Naive thymus-derived CD8-positive, alpha-beta T cell (primary cell): Measurements from ENCODE around the gene IRAK1. TPM values are rescaled to one million over a fixed set of nuclear protein-coding genes. Genes with fewer than 3 reads are reported as not detected.

Source experiments
- ATAC-seq, 2 donors: fragments of 150-1000 bp; cut with Tn5 transposase in 1 of 2; sonication (Bioruptor Pico), chemical (Tn5 transposase) in 1 of 2; 1 replicate in 1 of 2; 2 replicates in 1 of 2; pipeline ENCODE4 v1.10.0; 2021; ENCODE audit warnings: mild to moderate bottlenecking in 2 of 2, moderate library complexity in 2 of 2
- POLR2A ChIA-PET: fragments of 350-600 bp; sonication (Branson Sonifier 250); formaldehyde crosslinking; loops from one replicate; lab custom pipeline; 2021; ENCODE audit warnings: antibody characterized with exemption; lab: Charles Lee
- DNase-seq, 10 donors: peaks; one replicate each; pipeline versions ENCODE4 v3.0.0 to v3.0.0-alpha.2; 2020 to 2022
- H3K27ac Mint-ChIP-seq, 10 donors: one replicate each; pipeline ENCODE4 v1.8.0; 2020 to 2022; ENCODE audit warnings: mild to moderate bottlenecking in 10 of 10, mixed read lengths in 10 of 10, moderate library complexity in 4 of 10, inconsistent platforms in 1 of 10
- H3K27me3 Mint-ChIP-seq, 5 donors: one replicate each; pipeline ENCODE4 v1.8.0; 2021 to 2022; ENCODE audit warnings: mixed read lengths in 5 of 5
- H3K36me3 Mint-ChIP-seq, 3 donors: one replicate each; pipeline ENCODE4 v1.8.0; 2020 to 2022; ENCODE audit warnings: mixed read lengths in 3 of 3, mild to moderate bottlenecking in 2 of 3, inconsistent platforms in 1 of 3
- H3K4me1 Mint-ChIP-seq, 4 donors: one replicate each; pipeline ENCODE4 v1.8.0; 2021 to 2022; ENCODE audit warnings: mixed read lengths in 4 of 4
- H3K4me3 Mint-ChIP-seq, 10 donors: one replicate each; pipeline ENCODE4 v1.8.0; 2020 to 2022; ENCODE audit warnings: mild to moderate bottlenecking in 10 of 10, mixed read lengths in 10 of 10, moderate library complexity in 6 of 10, inconsistent platforms in 1 of 10
- H3K9me3 Mint-ChIP-seq, 9 donors: one replicate each; pipeline ENCODE4 v1.8.0; 2020 to 2022; ENCODE audit warnings: mixed read lengths in 9 of 9, mild to moderate bottlenecking in 3 of 9, inconsistent platforms in 1 of 9, moderate library complexity in 1 of 9
- polyA plus RNA-seq, 3 donors: library from polyadenylated mRNA; unstranded; fragments of 300-500 nt; fragmentation: Illumina TruSeq; gene quantifications; one replicate each; pipeline ENCODE4 v1.2.3, GENCODE V29; 2021
- total RNA-seq, 8 experiments: library from RNA in 2 of 8; stranded (reverse) in 2 of 8; gene quantifications; one replicate each; pipeline ENCODE4 v1.2.3 and lab custom pipeline; 2021 to 2026

IRAK1 gene
- total and polyA plus RNA-seq, 5 experiments from 2014 or later: 23.9 to 76.6 (median 44.7) TPM

DNA sequence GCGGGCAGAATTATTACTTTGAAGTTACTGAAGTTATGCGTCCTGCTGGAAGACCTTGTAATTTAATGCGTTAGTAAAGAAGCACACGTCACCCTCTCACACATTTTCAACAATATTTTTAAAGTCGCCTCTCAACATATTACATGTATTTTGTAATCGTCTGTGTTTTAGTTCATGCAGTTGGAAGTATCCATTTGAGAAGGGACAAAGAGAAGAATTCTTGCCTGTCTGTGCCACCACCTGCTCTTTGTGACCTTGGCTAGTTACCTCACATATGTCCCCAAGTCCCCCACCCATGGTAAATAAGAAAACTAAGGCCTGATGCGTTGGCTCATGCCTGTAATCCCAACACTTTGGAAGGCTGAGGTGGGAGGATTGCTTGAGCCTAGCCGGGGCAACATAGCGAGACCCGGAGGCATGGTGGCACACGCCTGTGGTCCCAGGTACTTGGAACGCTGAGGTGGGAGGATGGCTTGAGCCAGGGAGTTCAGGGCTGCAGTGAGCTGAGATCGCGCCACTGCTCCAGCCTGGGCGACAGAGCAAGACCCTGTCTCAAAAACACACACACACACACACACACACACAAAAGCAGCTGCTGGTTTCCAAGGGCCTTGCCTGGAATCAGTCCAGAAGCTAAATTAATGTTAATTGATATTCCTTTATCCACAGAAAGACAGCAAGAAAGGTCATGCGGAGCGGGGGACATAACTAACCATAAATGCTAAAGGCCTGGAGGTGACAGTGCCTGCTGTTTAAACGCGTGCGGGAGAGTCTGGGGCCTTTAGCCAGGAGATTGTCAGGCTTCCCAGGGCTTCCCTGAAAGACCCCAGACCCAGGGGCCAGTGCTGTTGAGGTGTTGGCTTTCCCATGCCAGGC is 46.3 kb downstream of the IRAK1 start:
- POLR2A ChIA-PET: interaction anchor here (0.6 to 7.9 kb wide), 13 partner anchors 8 to 516 kb away, joined by 3 to 131 read pairs (median 8); partner anchors contain the start of genes ARHGAP4, IRAK1, MECP2 and SLC10A3
- ATAC-seq: peak in 1 of 2 donors; percentile 0
- peaks cover 6 to 26% (median 22%) of the 10 kb centered on the region in 4 donors for H3K4me1 Mint-ChIP-seq

GRCh38 chrX:153972368-153973126 is 47.2 kb downstream of the IRAK1 start, which contains the start of gene TMEM187:
Gene TMEM187, plus strand, starts transcription at chrX:153972754. Its CDS starts 9,309 bp downstream, at chrX:153982063.
- Mint-ChIP-seq H3K27me3 (no peaks in the 10 kb centered on the region), H3K9me3 (no peaks in the 10 kb centered on the region), H3K27ac (peak within 1 kb of the TSS; percentile 96 to 100 (median 100)), H3K4me3 (peak within 1 kb of the TSS; percentile 94 to 100 (median 100)), H3K4me1 (peaks cover 9 to 34% (median 30%) of the 10 kb centered on the region in 4 donors), H3K36me3 (peaks cover 0 to 4% (median 0%) of the 10 kb centered on the region in 3 donors)
- peak; percentile 49 to 54 for ATAC-seq
- peak; percentile 81 to 93 (median 84) for DNase-seq
- POLR2A ChIA-PET: interaction anchor here (1.1 to 7.9 kb wide), 14 partner anchors 9 to 575 kb away, joined by 3 to 131 read pairs (median 8); partner anchors contain the start of genes ARHGAP4, G6PD, IDH3G and IKBKG

More for the DNA sequence above, 46.3 kb downstream of the IRAK1 start:
- Mint-ChIP-seq H3K27me3 (no peaks in the 10 kb centered on the region), H3K9me3 (no peaks in the 10 kb centered on the region), H3K27ac (peak overlapping the region; percentile 89 to 98 (median 96)), H3K36me3 (peaks cover 0 to 4% (median 0%) of the 10 kb centered on the region in 3 donors), H3K4me3 (peak overlapping the region; percentile 80 to 94 (median 90))
- DNase-seq: no peak

DNA sequence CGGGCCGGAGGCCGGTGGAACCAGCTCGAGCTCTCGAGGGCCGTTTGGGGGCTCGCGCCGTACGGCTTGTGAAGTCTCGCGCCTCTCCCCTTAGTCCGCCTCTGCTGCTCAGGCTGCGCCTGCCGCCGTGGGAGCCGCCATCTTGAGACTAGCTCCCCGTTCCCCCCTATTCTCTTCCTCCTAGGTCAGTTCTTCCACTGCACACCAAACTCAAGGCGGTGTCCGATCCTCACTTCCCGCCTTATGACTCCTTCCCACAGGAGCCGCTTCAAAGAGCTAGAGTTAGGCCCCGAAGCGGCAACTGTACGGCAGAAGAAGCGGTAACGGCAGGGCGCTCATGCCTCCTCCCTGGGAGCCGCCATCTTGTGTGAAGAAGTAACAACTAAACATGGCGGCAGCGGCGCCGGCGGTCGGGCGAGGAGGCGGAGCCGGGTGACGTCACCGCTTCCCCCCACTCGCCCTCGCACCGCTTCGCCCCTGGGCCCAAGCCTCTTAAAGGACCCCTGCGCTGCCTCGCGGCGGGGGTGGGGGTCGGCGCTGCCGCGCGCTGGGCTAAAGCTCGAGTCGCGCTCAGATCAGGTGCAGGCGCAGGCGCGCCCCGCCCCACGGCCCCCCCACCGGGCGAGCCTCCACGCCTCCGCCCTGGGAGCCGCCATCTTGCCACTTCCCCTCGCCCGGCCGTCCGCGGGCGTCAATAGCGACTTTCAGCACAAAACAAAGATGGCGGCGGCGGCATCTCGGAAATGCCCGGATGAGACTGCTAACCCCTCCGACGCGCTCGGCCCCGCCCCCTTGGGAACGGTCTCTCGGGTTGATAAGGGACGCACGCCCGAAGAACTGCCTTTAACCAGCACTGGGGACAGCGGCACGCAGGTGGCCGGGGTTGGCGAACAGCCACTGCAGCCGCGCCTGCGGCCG is 48.0 kb downstream of the IRAK1 start, which contains the start of gene HCFC1:
Gene HCFC1 (minus strand): TSS at position 369 of the 918 bp plus-strand sequence. CDS start 978 bp downstream, outside the sequence.
- DNase-seq: peak; percentile 80 to 98 (median 88)
- Mint-ChIP-seq H3K27me3 (no peaks in the 10 kb centered on the region), H3K36me3 (peaks cover 0 to 4% (median 0%) of the 10 kb centered on the region in 3 donors), H3K9me3 (no peaks in the 10 kb centered on the region), H3K27ac (peak within 1 kb of the TSS; percentile 96 to 100 (median 100)), H3K4me1 (peaks cover 13 to 43% (median 38%) of the 10 kb centered on the region in 4 donors), H3K4me3 (peak within 1 kb of the TSS; percentile 94 to 100 (median 100))
- peak; percentile 46 to 50 for ATAC-seq
- POLR2A ChIA-PET: interaction anchor here (0.5 to 7.9 kb wide), 30 partner anchors 10 to 791 kb away, joined by 3 to 131 read pairs (median 6); partner anchors contain the start of genes ARHGAP4, DKC1, EMD and G6PD

GRCh38 chrX:153971124-153971449 is 48.6 kb downstream of the IRAK1 start:
- POLR2A ChIA-PET: interaction anchor here (0.6 to 7.9 kb wide), 28 partner anchors 10 to 792 kb away, joined by 3 to 131 read pairs (median 7); partner anchors contain the start of genes ARHGAP4, DKC1, EMD and G6PD
- ATAC-seq: peak; percentile 37 to 41
- peaks cover 15 to 48% (median 44%) of the 10 kb centered on the region in 4 donors for H3K4me1 Mint-ChIP-seq

DNA sequence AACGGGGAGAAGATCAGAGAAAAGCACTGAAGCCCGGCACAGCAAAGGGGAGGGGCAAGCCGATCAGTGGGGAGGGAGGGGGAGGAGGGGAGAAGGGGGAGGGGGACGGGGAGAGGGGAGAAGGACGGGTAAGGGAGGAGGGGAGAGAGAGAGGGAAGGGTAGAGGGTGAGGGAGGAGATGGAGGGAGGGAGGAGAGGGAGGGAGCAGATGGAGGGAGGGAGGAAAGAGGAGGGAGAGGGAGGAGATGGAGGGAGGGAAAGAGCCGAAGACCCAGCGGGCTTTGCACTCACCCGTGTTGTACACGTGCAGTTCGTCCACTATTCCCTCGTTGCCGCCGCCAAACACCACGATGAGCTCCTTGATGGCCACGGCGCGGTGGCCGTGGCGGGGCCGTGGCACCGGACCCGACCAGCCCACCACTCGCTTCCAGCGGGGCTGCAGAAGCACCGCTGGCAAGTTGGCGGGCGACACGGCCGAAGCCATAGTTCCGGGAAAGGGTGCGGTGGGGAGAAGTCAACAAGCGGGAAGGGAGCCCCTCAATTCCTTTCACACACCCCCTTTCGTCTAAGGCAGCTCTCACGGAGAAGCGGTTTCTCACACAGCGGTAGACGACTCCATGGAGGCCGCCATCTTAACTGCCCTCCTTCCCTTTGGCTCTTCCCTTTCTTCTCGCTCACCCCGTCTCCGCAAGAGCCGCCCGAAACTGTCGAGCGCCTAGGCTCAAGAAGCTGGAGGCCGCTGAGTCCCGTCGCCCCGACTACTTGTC is 49.2 kb downstream of the IRAK1 start:
- peaks cover 15 to 49% (median 47%) of the 10 kb centered on the region in 4 donors for H3K4me1 Mint-ChIP-seq

More at GRCh38 chrX:153971124-153971449, 48.6 kb downstream of the IRAK1 start:
- H3K9me3 Mint-ChIP-seq: no peaks in the 10 kb centered on the region
- DNase-seq: peak in 9 of 10 donors; percentile 72 to 94 (median 82)
- H3K27ac Mint-ChIP-seq: peak overlapping the region; percentile 96 to 100 (median 100)
- H3K36me3 Mint-ChIP-seq: peaks cover 0 to 4% (median 0%) of the 10 kb centered on the region in 3 donors
- peak overlapping the region; percentile 94 to 100 (median 100) for H3K4me3 Mint-ChIP-seq
- H3K27me3 Mint-ChIP-seq: no peaks in the 10 kb centered on the region

DNA sequence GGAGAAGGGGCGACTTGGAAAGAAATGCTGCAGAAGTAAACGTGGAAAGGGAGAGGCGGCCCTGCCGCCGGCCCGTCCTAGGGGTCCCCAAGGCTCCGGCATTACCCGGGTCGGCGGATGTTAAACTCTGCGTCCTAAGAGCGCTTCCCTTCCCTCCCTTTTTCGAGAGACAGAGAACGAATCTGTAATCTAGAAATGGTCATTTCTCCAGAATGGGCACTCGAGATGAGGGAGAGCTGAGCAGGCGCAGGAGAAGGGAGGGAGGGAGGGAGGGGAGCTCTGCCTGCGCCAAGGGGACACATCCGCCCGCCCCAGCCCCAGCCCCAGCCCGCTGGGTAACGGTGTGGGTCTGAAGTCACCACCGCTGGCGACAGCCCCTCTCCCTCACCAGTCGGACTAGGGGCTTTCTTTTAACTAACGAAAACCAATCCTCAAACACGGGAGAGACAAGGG is 49.8 kb downstream of the IRAK1 start:
- POLR2A ChIA-PET: interaction anchor here (0.8 to 7.9 kb wide), 8 partner anchors 12 to 428 kb away, joined by 3 to 131 read pairs (median 25); partner anchors contain the start of genes ARHGAP4, IRAK1 and RPL10
- DNase-seq (no peak), ATAC-seq (no peak)
- peaks cover 15 to 53% (median 52%) of the 10 kb centered on the region in 4 donors for H3K4me1 Mint-ChIP-seq
- H3K4me3 Mint-ChIP-seq: peak overlapping the region; percentile 86 to 100 (median 97)
- H3K36me3 Mint-ChIP-seq: peaks cover 0 to 4% (median 3%) of the 10 kb centered on the region in 3 donors
- H3K9me3 Mint-ChIP-seq: no peaks in the 10 kb centered on the region
- no peaks in the 10 kb centered on the region for H3K27me3 Mint-ChIP-seq
- peak overlapping the region; percentile 72 to 100 (median 95) for H3K27ac Mint-ChIP-seq

More for the DNA sequence above, 49.2 kb downstream of the IRAK1 start:
- Mint-ChIP-seq H3K4me3 (peak overlapping the region; percentile 94 to 100 (median 100)), H3K27ac (peak overlapping the region; percentile 96 to 100 (median 100)), H3K36me3 (peaks cover 0 to 4% (median 0%) of the 10 kb centered on the region in 3 donors), H3K27me3 (no peaks in the 10 kb centered on the region), H3K9me3 (no peaks in the 10 kb centered on the region)
- POLR2A ChIA-PET: interaction anchor here (0.6 to 7.9 kb wide), 26 partner anchors 11 to 792 kb away, joined by 3 to 131 read pairs (median 7); partner anchors contain the start of genes ARHGAP4, DKC1, EMD and IDH3G
- DNase-seq (peak in 1 of 10 donors; percentile 70), ATAC-seq (peak; percentile 10 to 16)

DNA sequence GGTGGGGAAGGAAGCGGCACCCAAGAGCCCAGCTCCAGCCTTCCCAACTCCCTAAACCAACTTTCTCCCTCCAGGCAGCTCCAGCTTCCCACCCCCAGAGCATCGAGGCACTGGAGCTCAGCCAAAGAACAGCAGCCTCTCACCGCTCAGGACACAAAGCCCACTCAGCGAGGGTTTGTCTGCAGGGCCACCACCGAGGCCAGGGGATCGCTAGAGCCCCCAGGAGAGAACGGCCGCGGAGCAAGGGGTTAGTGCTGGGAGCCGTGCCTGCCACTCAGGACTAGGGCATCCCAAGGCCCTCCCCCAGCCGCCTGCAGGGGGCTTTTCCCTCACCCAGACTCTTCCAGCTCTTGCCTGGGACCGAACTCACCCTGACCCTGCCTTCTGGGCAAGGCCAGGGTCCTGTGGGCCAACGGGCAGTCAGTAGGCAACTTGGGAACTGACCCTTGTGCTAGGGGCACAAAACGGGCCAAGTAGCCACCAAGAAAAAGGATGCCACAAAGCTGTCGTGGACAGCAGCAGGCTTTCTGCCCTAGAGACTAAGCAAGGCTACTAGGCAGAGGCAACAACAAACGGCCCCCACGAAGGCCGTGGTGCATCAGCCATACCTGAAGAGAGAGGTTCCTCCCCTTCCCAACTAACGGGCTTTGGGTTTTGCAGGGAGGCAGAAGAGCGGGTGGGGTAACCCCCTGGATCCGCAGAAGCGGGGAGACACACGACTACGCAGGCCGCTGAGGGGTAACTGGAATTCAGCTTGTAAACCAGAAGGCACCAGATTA is 50.4 kb downstream of the IRAK1 start:
- no peak for ATAC-seq
- POLR2A ChIA-PET: interaction anchor here (0.6 to 7.9 kb wide), 9 partner anchors 12 to 429 kb away, joined by 3 to 131 read pairs (median 8); partner anchors contain the start of genes ARHGAP4, IRAK1 and RPL10
- Mint-ChIP-seq H3K4me1 (peaks cover 11 to 52% (median 48%) of the 10 kb centered on the region in 4 donors), H3K36me3 (peaks cover 0 to 4% (median 3%) of the 10 kb centered on the region in 3 donors), H3K4me3 (peak overlapping the region; percentile 86 to 100 (median 97)), H3K27ac (peak overlapping the region; percentile 72 to 100 (median 95)), H3K27me3 (no peaks in the 10 kb centered on the region), H3K9me3 (no peaks in the 10 kb centered on the region)
- no peak for DNase-seq

- POLR2A ChIA-PET: interaction anchor here (0.6 to 7.9 kb wide), 8 partner anchors 12 to 210 kb away, joined by 3 to 131 read pairs (median 4); partner anchors contain the start of genes ARHGAP4 and IRAK1
- H3K27me3 Mint-ChIP-seq: no peaks in the 10 kb centered on the region
- ATAC-seq (peak in 1 of 2 donors; percentile 3), DNase-seq (peak in 8 of 10 donors; percentile 29 to 52 (median 44))
- peaks cover 0 to 4% (median 3%) of the 10 kb centered on the region in 3 donors for H3K36me3 Mint-ChIP-seq
- H3K9me3 Mint-ChIP-seq: no peaks in the 10 kb centered on the region
- peak overlapping the region; percentile 86 to 100 (median 97) for H3K4me3 Mint-ChIP-seq
- H3K27ac Mint-ChIP-seq: peak overlapping the region in 9 of 10 donors; percentile 92 to 100 (median 95)
- H3K4me1 Mint-ChIP-seq: peaks cover 11 to 48% (median 44%) of the 10 kb centered on the region in 4 donors
Observed at GRCh38 chrX:153968754-153969124, 51.0 kb downstream of the IRAK1 start.

GRCh38 chrX:153968255-153968654 is 51.4 kb downstream of the IRAK1 start:
- Mint-ChIP-seq H3K4me1 (peaks cover 11 to 46% (median 42%) of the 10 kb centered on the region in 4 donors), H3K27ac (peak overlapping the region; percentile 91 to 100 (median 96)), H3K27me3 (no peaks in the 10 kb centered on the region), H3K9me3 (no peaks in the 10 kb centered on the region), H3K36me3 (peaks cover 0 to 6% (median 4%) of the 10 kb centered on the region in 3 donors), H3K4me3 (peak overlapping the region; percentile 86 to 100 (median 97))
- DNase-seq: no peak
- ATAC-seq: no peak
- POLR2A ChIA-PET: interaction anchor here (0.9 to 7.9 kb wide), 9 partner anchors 13 to 52 kb away, joined by 3 to 131 read pairs (median 5); partner anchors contain the start of genes ARHGAP4 and IRAK1
